GM18868 (cell line): Measurements from ENCODE around the gene CXXC1.
"Not testable (repeated sequence)": the region's sequence is repeated elsewhere in the genome, so short reads cannot be mapped to it uniquely, and the experiment has no call there.

Experiments
- ATAC-seq: cut with Tn5 transposase; IDR thresholded peaks from one replicate; pipeline ENCODE4 v1.9.1; 2021; ENCODE audit warnings: mild to moderate bottlenecking, moderate library complexity; ENCODE audit not compliant: unreplicated experiment

Gene CXXC1

GRCh38 chr18:50276452-50276851 lies 11.0 kb downstream of the CXXC1 start:
- no peak for ATAC-seq

GRCh38 chr18:50275503-50276036 lies 11.9 kb downstream of the CXXC1 start:
- ATAC-seq: no peak

GRCh38 chr18:50274941-50275340 lies 12.6 kb downstream of the CXXC1 start:
- ATAC-seq: no peak

- no peak for ATAC-seq
These were observed 13.4 kb downstream of the CXXC1 start for GRCh38 chr18:50274044-50274442.

GRCh38 chr18:50273203-50274043 lies 14.1 kb downstream of the CXXC1 start:
- ATAC-seq: no peak

GRCh38 chr18:50272568-50272967 lies 14.9 kb downstream of the CXXC1 start:
- no peak for ATAC-seq

- peak; percentile 45 for ATAC-seq
These were observed 19.3 kb downstream of the CXXC1 start for GRCh38 chr18:50268022-50268747.

GRCh38 chr18:50266248-50266704 lies 21.2 kb downstream of the CXXC1 start, which contains the start of gene CFAP53:
CFAP53 (minus strand) TSS chr18:50266495; CDS start chr18:50266404, 91 bp downstream.
- ATAC-seq: peak; percentile 97

GRCh38 chr18:50262977-50263376 lies 24.5 kb downstream of the CXXC1 start:
- ATAC-seq: no peak

- no peak for ATAC-seq
These were observed 36.6 kb downstream of the CXXC1 start for GRCh38 chr18:50250935-50251334.

GRCh38 chr18:50249576-50249975 lies 37.9 kb downstream of the CXXC1 start:
- no peak for ATAC-seq

GRCh38 chr18:50247561-50247960 lies 39.9 kb downstream of the CXXC1 start:
- ATAC-seq: no peak

GRCh38 chr18:50241768-50242167 lies 45.7 kb downstream of the CXXC1 start:
- ATAC-seq: not testable (repeated sequence)

- no peak for ATAC-seq
These were observed 47.4 kb downstream of the CXXC1 start for GRCh38 chr18:50240080-50240563.

- ATAC-seq: no peak
These were observed 55.1 kb downstream of the CXXC1 start for GRCh38 chr18:50232419-50232818.
